PC-9 (cell line): Measurements from ENCODE around the gene CTRB2.

ENCODE experiments used
- EZH2 ChIP-seq: fragments of 200-600 bp; sonication (generic); IDR thresholded peaks from 2 replicates; pipeline ENCODE4 v1.8.0; 2017; ENCODE audit warnings: antibody characterized with exemption, low read depth
- TF ChIP-seq, protein P1 (sequence below): fragments of 200-600 bp; sonication (generic); conservative IDR thresholded peaks from 2 replicates; pipeline ENCODE4 v1.6.1; 2017; ENCODE audit warnings: mixed run types, antibody characterized with exemption, mild to moderate bottlenecking, moderate library complexity

DNA sequence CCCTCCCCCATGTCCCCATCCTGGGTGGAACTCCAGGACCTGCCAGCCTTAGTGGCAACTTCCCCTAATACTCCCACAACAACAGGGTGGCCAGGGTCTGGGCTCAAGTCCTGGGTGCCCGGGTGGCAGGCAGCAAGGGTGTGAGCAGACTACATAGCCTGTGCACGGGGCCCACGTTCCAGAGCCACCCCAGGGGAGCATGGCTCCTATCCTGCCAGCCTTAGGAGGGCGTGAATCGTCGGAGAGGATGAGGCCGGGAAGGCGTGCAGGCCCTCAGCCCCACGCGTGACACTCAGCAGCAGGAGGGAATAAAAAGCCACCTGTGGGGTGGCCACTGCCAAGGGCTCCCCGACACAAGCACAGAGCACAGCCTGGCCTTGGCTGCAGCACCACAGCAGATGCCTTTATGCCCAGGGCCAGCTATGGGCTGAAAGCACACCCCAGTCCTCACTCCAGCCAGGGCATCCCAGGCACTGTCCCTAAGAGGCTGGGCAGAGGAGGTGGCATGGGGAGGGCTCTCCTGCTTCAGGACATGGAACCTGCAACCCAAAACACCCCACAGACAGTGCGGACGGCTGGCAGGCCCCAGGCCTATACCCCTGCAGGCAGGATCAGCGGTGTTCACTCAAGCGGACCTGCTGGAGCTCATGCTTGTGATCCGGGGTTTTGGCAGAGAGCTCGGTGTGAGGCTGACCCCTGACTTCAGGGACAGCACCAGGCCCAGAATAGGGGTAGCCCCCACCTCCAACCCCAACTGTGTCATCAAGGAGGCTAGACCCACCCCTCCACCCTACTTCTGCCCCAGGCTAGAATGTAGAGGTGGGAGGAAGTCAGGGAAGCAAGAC is 41.8 kb upstream of the CTRB2 start:
- TF ChIP-seq, protein P1, sequence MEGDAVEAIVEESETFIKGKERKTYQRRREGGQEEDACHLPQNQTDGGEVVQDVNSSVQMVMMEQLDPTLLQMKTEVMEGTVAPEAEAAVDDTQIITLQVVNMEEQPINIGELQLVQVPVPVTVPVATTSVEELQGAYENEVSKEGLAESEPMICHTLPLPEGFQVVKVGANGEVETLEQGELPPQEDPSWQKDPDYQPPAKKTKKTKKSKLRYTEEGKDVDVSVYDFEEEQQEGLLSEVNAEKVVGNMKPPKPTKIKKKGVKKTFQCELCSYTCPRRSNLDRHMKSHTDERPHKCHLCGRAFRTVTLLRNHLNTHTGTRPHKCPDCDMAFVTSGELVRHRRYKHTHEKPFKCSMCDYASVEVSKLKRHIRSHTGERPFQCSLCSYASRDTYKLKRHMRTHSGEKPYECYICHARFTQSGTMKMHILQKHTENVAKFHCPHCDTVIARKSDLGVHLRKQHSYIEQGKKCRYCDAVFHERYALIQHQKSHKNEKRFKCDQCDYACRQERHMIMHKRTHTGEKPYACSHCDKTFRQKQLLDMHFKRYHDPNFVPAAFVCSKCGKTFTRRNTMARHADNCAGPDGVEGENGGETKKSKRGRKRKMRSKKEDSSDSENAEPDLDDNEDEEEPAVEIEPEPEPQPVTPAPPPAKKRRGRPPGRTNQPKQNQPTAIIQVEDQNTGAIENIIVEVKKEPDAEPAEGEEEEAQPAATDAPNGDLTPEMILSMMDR: no peak
- TF ChIP-seq EZH2: no peak
